Putamen (tissue), 1 donor: Measurements from ENCODE around the gene DNAH10.

Experiments
- DNase-seq: peaks from one replicate; pipeline ENCODE4 v3.0.0-alpha.2; 2016; ENCODE audit warnings: low spot score

DNAH10 gene, protein sequence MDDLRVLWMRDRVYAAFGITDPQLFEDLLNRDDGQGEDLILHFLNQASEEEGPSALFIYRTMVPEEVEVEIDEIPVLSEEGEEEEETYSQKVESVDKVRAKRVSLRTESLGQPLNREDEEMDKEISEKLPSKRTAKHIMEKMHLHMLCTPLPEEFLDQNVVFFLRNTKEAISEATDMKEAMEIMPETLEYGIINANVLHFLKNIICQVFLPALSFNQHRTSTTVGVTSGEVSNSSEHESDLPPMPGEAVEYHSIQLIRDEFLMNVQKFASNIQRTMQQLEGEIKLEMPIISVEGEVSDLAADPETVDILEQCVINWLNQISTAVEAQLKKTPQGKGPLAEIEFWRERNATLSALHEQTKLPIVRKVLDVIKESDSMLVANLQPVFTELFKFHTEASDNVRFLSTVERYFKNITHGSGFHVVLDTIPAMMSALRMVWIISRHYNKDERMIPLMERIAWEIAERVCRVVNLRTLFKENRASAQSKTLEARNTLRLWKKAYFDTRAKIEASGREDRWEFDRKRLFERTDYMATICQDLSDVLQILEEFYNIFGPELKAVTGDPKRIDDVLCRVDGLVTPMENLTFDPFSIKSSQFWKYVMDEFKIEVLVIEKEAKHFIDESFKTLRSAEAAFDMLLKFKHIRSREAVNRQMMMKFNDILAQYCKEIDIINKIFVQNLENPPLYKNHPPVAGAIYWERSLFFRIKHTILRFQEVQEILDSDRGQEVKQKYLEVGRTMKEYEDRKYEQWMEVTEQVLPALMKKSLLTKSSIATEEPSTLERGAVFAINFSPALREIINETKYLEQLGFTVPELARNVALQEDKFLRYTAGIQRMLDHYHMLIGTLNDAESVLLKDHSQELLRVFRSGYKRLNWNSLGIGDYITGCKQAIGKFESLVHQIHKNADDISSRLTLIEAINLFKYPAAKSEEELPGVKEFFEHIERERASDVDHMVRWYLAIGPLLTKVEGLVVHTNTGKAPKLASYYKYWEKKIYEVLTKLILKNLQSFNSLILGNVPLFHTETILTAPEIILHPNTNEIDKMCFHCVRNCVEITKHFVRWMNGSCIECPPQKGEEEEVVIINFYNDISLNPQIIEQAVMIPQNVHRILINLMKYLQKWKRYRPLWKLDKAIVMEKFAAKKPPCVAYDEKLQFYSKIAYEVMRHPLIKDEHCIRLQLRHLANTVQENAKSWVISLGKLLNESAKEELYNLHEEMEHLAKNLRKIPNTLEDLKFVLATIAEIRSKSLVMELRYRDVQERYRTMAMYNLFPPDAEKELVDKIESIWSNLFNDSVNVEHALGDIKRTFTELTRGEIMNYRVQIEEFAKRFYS (N-terminal part only)

DNA sequence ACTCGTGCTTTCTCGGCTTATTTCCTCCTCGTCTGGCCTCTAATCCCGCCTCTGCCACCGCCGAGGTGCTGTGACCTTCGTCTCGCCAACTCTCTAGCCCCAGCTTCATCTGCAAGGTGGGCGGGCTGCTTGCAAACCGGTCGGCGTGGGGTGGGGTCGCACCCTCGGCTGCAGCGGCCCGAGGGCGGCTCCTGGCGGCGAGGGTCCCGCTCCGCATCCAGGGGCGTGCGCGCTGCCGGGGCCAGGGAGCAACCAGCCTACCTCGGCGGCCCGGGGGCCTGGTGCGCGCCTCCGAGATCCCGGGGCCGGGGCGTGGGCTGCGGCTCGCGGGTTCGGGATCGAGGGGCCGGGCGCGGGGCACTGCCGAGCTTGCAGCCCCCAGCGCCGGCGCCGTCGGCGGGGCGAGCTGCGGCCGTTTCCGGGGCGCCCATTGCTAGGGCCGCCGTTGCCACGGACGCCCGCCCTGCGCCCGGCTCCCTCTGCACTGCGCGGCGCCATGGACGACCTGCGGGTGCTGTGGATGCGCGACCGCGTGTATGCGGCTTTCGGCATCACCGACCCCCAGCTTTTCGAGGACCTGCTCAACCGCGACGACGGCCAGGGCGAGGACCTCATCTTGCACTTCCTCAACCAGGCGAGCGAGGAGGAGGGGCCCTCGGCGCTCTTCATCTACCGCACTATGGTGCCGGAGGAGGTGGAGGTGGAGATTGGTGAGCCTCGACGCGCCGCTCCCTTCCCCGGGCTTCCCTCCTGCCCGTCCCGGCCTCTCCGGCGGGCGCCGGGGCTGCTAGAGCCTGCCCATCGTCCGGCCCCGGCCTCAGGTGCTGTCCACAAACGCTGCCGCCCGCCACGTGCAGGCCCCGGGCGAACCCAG lies at the start of gene DNAH10:
TSS of gene DNAH10 (plus strand) at position 461 of the 874 bp plus-strand sequence. CDS start at position 497, 36 bp downstream.
- DNase-seq: no peak

DNA sequence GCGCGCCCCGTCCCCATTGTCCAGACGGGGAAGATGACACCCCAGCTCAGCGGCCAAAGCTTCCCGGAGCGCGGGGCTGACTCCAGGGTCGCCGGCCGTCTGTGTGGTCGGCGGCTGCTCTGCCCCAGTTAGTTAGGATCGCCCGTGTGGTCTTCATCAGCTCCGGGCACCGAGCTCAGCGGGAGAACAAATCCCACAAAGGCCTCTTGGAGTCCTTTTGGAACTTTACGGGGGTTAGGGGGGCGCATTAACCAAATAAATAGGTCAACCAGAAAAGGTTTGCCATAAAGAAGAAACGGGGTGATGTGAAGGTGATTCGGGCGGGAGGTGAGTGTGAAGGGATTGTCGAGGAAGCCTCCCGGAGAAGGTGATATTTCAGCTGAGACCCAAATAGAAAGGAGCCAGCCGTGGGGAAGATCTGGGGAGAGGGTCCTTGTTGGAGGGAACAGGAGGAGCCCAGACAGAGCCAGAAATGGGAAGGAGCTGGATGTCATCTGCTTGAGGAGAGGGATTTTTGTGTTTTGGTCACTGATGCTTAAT lies 49.3 kb upstream of the DNAH10 start:
- DNase-seq: no peak

DNA sequence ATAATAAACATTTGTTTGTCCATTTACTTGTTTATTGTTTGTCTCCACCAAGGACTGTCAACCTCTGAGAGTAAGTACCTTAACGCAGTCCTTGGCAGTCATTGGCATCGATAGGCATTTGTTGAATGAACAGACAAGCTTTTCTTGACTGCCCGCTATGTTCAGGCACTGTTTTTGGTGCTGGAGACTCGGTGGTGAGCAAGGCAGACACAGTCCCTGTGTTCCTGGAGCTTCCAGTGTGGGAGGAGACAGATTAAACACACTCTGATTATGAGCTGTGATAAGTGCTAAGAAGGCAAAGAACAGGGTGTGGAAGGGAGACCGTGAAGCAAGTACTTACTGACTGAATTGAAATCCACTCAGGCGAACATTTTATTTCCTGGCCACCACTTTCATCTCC lies 48.7 kb upstream of the DNAH10 start:
- no peak for DNase-seq

DNA sequence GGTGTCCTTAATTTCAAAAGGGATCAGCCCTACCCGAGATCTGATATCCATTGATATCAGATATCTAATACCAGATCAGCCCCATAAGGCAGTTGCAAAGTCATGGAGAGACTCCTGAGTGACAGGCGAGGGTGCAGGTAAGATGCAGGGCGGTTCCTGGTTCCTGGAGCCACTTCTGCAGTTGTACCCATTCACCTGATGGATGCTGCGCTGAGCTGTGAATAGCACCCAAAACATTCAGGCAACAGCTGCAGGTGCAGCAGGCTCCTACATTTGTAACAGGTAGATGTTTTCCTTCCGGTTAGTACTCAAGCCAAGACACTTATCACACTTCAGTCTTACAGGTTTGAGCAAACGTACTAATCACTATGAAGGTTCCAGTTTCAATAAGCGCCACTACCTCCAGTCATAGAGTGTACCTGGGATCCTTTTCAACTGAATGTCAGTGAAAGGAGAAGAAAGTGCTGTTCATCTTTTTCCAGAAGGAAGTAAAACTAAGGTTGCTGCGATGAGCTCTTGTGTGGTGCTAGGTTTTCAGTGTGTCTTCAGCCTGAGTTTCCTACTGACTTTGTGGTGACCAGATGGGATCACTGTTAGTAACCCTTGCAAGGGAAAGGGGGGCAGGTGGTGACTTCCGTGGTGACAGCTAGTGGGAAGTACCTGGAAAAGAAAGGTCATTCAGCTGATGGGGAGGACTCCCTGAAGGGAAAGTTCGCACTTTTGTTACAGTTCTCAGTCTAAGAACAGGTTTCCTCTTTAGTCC lies 48.1 kb upstream of the DNAH10 start:
- no peak for DNase-seq

DNA sequence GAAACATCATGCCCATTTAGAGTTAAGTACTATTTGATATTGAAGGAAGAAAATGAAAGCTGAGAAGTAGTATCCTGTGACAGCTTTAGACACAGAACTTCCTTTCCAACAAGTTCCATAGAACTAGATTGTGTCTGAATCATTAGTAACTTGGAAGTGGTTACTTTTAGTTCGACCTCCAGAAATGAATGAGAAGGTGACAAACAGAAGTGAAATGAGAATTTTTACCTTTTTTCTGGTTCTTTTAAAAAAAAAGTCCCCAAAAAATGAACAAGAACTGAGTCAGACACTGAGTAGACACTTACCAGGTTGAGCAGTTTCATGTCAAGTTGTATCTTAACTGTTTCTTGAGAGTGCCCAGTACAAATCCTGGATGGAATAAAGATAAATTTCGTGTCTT lies 46.9 kb upstream of the DNAH10 start:
- DNase-seq: no peak

DNA sequence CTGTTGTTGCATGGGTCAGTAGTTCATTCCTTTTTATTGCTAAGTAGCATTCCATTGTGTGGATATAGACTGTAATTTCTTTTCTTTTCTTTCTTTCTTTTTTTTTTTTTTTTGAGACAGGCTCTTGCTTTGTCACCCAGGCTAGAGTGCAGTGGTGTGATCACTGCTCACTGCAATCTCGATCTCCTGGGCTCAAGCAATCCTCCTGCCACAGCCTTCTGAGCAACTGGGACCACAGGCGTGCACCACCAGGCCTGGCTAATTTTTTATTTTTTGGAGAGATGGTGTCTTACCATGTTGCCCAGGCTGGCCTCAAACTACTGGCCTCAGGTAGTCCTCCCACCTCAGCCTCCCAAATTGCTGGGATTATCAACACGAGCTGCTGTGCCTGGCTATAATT lies 44.8 kb upstream of the DNAH10 start:
- DNase-seq: no peak

DNA sequence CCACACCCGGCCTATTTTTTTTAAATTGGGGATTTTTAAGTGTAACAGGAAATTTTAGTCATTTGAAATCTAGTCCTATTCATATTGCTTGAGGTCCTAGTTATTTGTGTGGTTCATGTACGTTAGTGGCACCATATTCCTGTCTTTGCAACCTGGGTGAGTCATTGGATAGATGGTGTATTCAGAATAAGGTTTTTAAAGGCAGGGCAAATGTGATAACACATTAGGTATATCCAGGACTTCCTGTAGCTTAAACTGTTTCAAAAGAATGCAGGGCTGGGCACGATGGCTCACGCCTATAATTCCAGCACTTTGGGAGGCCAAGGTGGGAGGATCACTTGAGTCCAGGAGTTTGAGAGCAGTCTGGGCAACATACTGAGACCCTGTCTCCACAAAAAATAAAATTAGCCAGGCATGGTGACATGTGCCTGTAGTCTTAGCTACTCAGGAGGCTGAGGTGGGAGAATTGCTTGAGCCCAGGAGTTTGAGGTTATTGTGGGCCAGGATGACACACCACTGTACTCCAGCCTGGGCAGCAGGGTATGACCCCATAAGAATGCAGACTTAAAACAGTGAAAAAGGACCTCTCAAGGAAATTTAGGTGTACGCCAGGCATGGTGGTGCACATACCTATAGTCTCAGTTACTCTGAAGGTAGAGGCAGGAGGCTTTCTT lies 41.8 kb upstream of the DNAH10 start:
- no peak for DNase-seq

DNA sequence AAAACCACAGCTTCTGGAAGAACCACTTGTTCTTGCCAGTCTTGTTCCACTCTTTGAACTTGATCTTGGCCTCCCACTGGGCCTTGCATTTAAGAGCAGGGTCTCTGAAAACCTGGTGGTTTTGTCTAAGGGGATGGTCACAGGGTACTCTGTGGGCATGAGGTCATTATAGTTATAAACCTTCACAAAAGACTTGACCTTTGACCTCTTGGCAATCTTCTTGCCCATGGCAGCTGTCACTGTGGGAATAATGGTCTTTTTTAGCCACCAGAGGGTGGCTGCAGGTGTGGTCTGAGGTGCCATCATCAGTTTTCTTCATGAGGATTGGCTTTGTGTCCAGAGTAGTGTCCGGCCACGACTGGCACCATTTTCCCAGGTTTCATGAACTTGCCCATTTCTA lies 40.9 kb upstream of the DNAH10 start:
- no peak for DNase-seq

DNA sequence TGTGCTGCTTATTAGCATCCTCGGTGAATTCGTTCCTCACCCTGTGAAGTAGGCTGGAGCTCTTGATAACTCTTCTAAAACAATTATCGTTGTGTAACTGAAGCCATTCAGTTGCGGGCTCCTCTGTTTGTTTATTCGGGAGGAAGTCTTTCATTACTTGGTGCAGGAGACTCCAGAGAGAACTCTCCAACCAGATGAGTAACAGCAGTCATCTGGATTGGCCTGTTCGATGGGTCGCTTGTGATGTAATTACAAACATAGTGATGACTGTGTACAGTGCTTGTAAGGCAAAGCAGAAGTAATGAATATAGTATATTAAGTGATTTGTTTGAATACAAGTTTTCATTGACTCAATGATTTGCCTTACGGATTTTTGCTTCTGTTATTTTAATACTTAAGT lies 39.1 kb upstream of the DNAH10 start:
- no peak for DNase-seq

DNA sequence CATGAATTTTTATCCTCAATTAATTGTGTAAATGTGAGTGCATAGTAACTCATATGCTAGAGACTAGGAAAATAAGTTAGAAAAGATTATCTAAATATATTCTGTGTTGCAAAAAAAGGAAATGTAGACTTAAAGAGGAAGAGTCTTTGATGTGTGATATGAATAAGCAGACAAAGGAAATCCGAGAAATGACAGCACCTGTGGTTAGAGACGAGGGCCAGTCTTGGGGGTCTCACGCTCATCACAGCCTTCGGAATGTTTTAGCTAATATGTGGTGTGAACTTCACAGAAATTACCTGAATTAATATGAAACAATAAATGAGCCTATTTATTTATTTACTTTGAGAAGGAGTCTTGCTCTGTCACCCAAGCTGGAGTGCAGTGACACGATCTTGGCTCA lies 38.3 kb upstream of the DNAH10 start:
- DNase-seq: no peak

DNA sequence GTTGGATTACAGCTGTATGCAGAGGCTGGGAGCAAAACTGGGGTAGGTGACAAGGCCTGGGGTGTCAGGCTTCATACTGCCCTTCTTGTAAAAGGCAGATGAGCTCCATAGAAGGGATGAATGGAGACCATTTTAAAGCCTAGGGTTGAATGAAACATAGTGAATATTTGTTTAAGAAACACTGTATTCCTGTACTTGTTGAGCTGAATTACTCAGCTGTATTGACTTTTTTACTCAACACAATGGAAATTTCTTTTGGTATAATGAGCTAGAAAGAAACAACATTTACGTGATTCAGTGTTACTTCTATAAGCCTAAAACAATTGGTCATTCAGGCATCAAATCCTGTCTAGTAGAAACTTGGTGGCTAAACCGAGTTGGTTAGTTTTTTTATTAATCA lies 35.9 kb upstream of the DNAH10 start:
- no peak for DNase-seq

DNA sequence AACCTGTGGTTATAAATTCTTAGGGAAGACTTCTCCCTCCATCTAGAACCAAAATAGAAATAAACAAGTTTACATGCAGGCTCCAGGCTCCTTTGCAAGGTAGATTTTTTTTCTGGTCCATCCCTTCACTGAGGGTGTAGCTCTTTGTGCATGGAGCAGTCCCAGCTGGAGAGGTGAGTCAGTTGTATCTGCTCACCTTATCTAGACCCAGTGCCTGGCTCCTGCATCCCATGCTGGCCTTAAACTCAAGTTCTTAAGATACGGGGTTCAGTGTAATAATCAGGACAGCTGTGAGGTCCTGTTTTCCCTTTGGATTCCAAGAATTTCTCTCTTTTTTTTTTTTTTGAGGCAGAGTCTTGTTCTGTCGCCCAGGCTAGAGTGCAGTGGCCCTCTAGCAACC lies 35.1 kb upstream of the DNAH10 start:
- no peak for DNase-seq

DNA sequence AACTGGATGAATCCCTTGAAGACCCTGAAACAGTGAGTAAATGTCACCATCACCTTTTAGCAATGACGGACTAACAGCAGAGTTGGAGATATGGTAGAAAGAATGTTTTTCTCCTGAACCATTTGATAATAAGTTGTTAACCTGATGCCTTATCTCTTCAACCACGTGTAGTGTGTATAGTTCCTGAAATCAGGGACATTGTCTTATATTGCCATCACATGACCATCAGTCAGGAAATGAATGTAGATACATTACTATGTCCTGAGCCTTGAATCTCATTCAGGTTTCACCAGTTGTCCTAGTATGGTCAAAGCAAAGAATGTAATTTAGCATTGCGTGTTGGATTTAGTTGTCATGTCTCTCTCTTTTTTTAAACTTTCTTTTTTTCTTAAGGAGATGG lies 34.2 kb upstream of the DNAH10 start:
- no peak for DNase-seq

DNA sequence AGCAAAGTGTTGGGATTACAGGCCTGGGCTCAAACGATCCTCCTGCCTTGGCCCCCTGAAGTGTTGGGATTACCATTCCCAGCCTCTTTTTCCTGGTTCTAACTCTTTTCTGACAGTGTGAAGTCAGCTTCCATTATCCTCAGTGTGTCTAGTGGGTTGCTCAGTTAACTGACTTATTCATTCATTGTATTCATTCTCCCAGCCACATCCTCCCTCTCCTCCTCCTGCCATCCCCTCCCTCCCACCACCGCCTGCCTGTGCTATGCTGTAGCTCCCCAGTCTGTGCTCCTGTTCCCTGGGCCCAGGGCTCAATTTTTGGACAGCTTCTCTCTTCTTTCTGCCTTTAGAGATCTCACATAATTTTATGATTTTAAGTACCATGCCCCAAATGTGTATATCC lies 30.5 kb upstream of the DNAH10 start:
- DNase-seq: no peak

DNA sequence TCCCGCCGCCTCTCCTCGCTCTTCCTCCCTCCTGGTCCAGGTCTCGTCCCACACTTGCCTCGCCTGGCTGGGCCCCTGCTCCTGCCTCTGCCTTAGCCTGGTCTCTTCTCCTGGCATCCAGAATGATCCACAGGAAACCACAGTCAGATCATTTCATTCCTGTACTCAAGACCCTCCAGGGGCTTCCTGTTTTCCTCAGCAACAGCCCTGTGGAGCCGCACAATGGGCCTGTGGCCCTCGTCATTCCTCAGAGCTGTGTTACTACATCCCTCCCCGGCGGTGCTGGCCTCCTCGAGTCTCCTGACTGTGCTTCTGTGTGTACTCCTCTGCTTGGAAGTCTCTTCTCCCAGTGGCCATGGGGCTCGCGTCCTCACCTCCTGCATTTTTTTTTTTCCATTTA lies 29.9 kb upstream of the DNAH10 start:
- DNase-seq: no peak

DNA sequence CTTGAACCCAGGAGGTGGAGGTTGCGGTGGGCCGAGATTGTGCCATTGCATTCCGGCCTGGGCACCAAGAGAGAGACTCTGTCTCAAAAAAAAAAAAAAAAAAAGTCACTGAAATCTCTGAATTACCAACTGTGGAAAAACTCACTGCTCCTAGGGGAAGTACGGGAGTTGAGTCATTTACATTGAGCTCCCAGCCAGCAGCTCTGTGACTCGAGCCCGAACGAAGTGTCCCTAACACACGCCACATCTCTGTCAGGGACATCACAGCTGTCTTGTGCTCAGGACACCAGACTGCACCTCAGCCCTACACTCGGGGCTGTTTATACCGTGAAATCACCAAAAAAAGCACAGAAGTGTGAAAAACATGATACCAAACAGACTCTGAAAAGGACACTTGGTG lies 28.9 kb upstream of the DNAH10 start:
- no peak for DNase-seq

DNA sequence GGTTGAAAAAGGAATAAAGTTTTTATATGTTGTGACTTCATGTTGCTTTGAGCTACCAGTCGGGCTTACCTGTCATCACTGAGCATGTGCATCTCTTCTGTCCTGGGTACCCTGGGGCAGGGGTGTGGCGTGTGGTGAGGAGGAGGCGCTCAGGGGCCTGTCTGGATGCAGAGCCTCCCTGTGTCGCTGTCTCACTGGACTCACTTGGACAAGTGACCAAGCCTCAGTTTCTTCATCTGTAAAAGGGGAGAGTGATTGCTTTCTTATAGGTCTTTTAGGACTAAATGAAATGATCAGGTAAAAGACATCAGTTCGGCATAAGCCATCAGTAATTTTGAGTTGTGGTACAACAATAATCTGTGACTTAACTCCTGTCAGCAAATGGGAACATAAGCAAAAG lies 27.8 kb upstream of the DNAH10 start:
- DNase-seq: no peak

DNA sequence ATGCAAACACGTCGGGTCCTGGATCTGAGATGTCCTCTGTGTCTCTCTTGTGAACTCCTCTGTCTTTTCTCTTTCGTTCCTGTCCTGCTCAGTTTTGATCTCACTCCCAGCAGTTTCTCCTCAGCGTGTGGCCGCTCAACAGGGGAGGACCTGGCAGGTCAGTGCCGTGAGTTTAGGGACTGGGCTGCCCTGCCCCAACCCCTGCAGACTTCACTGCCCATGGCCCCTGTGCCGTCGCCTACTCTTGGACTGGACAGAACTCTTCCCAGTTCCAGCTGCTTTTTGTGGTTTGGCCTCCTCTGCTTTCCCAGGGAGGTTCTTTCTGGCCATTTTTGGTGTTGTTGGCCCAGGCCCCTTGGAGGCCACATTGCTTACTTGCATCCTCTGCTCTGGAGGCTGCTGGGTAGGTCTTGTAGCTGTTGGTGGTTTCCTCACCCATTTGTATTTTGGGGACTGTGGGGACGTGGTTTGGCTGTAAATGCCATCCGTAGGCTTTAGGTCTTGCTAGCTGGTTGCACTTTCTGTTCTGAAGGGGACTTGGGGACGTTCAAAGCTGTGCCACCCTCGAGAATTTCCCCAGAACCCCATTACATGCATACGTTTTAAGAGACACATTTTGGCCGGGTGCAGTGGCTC lies 20.0 kb upstream of the DNAH10 start:
- no peak for DNase-seq

DNA sequence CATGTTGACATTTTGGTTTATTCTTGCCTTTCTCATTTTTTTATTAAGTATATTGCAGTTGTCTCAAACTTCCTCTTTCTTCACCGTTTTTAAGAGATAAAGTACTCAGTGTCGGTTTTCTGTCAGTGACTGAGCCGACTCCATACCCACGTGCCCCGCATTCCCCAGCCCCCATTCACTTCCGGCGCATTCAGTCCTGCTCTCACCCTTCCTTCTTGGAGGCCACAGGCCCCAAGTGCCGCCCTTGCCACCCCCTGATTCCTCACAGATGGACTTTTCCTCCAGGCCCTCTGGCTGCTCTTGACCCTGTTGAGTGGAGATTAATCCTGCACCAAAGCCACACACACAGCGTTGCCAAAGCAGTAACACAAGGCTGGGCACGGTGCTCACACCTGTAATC lies 19.1 kb upstream of the DNAH10 start:
- no peak for DNase-seq
